Measurements from ENCODE around the gene OTUB2.

The OTUB2 gene

DNA sequence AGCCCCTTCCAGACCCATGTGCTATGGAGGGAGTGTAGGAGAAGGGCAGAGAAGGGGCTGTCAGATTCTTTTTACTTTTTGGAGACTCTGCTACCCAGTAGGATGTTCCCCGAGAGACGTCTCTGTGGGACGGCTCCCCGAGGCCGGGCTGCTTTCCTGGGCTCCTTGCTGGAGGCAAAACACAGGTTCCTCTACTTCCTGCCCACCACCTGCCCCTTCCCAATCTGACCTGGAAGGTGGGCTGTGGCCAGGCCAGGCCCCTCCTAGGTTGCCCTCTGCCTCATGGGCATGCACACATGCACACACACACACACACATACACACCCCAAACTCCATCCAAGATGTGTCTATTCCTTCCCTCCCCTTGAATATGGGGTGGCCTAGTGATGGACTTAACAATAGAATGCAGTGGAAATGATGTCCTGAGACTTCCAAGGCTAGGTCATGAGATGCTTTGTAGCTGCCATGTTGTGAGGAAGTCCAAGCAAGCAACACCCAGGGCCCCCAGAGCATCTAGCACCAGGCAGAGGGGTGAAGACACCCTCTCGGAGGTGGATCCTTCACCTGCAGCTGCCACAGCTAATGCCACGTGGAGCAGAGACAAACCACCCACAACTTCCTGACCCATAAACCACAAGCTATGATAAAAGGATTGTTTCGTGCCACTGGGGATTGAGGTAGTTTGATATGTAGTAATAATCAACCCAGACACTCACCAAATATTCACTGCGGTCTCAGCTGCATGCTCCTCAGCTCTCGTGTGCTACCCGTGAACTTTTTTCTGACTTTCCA lies 48.2 kb upstream of the OTUB2 start:
- peak; percentile 76 to 89 for DNase-seq (ENCODE audit: low read depth in 1 of 2, low spot score in 1 of 2)
- peak; percentile 23; the same call in 1 of the 2 replicates for TF ChIP-seq SPI1 (IDR thresholded peaks at IDR 0.05; ENCODE audit: borderline replicate concordance, low read depth)
- peak; percentile 100 for TF ChIP-seq POLR2AphosphoS5 (IDR thresholded peaks at IDR 0.05; ENCODE audit: low read depth)
- no peak; the same call in 1 of the 2 replicates for TF ChIP-seq GABPA (IDR thresholded peaks at IDR 0.05; ENCODE audit: low read depth)
- TF ChIP-seq, protein P1, sequence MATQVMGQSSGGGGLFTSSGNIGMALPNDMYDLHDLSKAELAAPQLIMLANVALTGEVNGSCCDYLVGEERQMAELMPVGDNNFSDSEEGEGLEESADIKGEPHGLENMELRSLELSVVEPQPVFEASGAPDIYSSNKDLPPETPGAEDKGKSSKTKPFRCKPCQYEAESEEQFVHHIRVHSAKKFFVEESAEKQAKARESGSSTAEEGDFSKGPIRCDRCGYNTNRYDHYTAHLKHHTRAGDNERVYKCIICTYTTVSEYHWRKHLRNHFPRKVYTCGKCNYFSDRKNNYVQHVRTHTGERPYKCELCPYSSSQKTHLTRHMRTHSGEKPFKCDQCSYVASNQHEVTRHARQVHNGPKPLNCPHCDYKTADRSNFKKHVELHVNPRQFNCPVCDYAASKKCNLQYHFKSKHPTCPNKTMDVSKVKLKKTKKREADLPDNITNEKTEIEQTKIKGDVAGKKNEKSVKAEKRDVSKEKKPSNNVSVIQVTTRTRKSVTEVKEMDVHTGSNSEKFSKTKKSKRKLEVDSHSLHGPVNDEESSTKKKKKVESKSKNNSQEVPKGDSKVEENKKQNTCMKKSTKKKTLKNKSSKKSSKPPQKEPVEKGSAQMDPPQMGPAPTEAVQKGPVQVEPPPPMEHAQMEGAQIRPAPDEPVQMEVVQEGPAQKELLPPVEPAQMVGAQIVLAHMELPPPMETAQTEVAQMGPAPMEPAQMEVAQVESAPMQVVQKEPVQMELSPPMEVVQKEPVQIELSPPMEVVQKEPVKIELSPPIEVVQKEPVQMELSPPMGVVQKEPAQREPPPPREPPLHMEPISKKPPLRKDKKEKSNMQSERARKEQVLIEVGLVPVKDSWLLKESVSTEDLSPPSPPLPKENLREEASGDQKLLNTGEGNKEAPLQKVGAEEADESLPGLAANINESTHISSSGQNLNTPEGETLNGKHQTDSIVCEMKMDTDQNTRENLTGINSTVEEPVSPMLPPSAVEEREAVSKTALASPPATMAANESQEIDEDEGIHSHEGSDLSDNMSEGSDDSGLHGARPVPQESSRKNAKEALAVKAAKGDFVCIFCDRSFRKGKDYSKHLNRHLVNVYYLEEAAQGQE (IDR thresholded peaks at IDR 0.05; ENCODE audit: insufficient replicate concordance, low read depth) = no peak
- Histone ChIP-seq H3K27ac (replicated peaks) (peak overlapping the region; percentile 36; the same call in 1 of the 2 replicates), H3K4me3 (replicated peaks; ENCODE audit: insufficient read depth, low read length) (no peak overlapping the region), H3K27me3 (ENCODE audit: insufficient read depth, poor library complexity, severe bottlenecking) (no peaks in the 10 kb centered on the region)

DNA sequence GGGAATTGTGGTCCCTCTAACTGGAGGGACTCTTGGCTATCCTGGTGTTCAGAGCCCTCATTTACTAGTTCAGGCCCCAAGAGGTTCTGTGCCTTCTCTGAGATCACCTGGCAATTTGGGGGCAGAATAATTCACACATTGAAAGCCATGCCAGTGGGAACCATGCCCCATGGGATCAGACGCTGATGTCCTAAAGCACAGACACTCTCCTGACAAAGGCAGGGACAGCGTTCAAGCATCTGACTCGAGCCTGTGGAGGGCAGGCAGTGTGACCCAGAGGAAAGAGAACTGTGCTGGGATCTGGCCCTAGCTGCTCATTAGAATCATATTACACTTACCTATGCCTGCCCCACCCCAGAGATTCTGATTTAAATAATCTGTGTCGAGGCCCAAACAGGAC lies 47.4 kb upstream of the OTUB2 start:
- Histone ChIP-seq H3K27me3 (ENCODE audit: insufficient read depth, poor library complexity, severe bottlenecking) (no peaks in the 10 kb centered on the region), H3K4me3 (replicated peaks; ENCODE audit: insufficient read depth, low read length) (no peak overlapping the region), H3K27ac (replicated peaks) (peak overlapping the region; percentile 36)
- DNase-seq (ENCODE audit: low read depth in 1 of 2, low spot score in 1 of 2) = no peak
- no peak for TF ChIP-seq POLR2AphosphoS5 (IDR thresholded peaks at IDR 0.05; ENCODE audit: low read depth)
- TF ChIP-seq, protein P2, sequence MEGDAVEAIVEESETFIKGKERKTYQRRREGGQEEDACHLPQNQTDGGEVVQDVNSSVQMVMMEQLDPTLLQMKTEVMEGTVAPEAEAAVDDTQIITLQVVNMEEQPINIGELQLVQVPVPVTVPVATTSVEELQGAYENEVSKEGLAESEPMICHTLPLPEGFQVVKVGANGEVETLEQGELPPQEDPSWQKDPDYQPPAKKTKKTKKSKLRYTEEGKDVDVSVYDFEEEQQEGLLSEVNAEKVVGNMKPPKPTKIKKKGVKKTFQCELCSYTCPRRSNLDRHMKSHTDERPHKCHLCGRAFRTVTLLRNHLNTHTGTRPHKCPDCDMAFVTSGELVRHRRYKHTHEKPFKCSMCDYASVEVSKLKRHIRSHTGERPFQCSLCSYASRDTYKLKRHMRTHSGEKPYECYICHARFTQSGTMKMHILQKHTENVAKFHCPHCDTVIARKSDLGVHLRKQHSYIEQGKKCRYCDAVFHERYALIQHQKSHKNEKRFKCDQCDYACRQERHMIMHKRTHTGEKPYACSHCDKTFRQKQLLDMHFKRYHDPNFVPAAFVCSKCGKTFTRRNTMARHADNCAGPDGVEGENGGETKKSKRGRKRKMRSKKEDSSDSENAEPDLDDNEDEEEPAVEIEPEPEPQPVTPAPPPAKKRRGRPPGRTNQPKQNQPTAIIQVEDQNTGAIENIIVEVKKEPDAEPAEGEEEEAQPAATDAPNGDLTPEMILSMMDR (IDR thresholded peaks at IDR 0.05; ENCODE audit: insufficient read depth, low read length) = no peak
- TF ChIP-seq SPI1 (IDR thresholded peaks at IDR 0.05; ENCODE audit: borderline replicate concordance, low read depth) = no peak

DNA sequence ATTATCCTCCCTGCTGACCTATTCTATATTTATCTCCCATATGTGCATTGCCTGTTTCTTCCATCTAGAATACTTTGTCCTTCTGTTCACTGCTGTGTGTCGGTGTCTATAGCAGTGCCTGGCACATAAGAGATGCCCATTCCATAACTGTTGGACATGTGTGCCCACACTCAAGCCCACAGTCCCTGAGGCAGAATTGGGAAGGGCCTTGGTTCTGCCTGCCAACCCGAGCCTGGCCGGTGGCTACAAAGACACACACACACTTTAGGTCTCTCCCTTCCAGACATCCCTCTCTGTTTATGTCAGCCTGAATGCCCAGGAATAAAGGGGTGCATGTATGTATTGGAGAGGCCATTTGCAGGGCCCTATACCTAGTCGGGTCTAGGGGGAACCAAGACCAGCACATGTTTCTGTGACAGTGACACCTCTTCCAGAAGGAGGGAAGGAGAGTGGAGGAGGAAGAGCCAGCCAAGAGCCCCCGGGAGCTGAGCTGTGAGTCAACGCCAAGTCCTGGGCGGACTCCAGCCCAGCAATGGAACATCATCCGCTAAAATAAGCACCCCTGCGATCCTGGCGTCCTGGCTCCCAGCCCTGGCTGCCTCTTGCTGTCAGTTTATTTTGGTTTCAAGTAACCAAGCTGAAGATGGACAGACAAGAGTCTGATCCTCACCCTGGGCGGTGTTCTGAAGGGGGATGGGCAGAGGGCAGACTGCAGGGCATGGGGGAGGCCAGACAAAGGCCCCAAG lies 45.5 kb upstream of the OTUB2 start:
- Histone ChIP-seq H3K27me3 (ENCODE audit: insufficient read depth, poor library complexity, severe bottlenecking) (no peaks in the 10 kb centered on the region), H3K4me3 (replicated peaks; ENCODE audit: insufficient read depth, low read length) (no peak overlapping the region), H3K27ac (replicated peaks) (no peak overlapping the region)
- no peak for TF ChIP-seq POLR2AphosphoS5 (IDR thresholded peaks at IDR 0.05; ENCODE audit: low read depth)
- TF ChIP-seq, protein P1 (IDR thresholded peaks at IDR 0.05; ENCODE audit: insufficient replicate concordance, low read depth) = no peak
- TF ChIP-seq SPI1 (IDR thresholded peaks at IDR 0.05; ENCODE audit: borderline replicate concordance, low read depth) = no peak
- TF ChIP-seq GABPA (IDR thresholded peaks at IDR 0.05; ENCODE audit: low read depth) = no peak
- DNase-seq (ENCODE audit: low read depth in 1 of 2, low spot score in 1 of 2) = no peak

DNA sequence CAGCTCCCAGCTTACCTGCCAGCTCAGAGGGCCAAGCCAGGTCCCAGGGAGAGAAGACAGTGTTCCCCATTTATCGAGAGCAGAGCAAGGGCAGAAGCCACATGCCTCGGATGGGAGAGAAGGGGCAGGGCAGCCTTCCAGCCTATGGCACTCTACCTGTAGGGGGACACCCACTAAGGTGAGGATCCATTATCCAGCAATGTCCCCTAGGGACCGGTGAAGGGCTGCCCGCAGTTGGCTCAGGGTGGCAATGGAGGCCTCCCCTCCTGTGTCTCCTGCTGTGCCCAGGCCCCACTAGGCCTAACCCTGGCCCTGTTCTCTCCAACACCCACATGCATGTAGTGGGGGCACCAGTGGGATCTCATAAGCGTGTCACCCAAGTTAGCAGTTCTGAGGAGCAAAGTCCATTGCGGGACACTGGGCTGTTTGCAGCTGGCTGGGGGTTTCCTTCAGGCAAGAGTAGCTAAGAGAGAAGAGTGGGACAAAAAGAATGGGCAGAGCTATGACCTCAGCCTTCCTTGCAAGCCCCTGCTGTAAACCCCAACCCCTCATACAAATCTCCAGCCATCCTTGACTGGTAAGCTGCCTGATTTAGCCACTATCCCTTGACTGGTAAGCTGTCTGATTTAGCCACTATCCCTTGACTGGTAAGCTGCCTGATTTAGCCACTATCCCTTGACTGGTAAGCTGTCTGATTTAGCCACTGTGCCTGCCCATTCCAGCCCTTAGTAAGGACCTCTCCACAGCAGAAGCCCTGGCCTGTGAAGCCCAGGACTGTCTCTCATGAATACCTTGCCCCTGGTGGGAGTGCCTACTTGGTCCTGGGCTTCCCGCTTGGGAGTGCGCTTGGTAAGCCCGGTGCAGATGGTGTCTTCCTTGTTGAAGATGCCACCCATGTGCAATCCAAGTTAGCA lies 44.6 kb upstream of the OTUB2 start:
- Histone ChIP-seq H3K4me3 (replicated peaks; ENCODE audit: insufficient read depth, low read length) (no peak overlapping the region), H3K27me3 (ENCODE audit: insufficient read depth, poor library complexity, severe bottlenecking) (no peaks in the 10 kb centered on the region), H3K27ac (replicated peaks) (no peak overlapping the region)
- no peak for TF ChIP-seq POLR2AphosphoS5 (IDR thresholded peaks at IDR 0.05; ENCODE audit: low read depth)
- TF ChIP-seq, protein P2 (IDR thresholded peaks at IDR 0.05; ENCODE audit: insufficient read depth, low read length) = no peak
- TF ChIP-seq, protein P1 (IDR thresholded peaks at IDR 0.05; ENCODE audit: insufficient replicate concordance, low read depth) = no peak
- TF ChIP-seq SPI1 (IDR thresholded peaks at IDR 0.05; ENCODE audit: borderline replicate concordance, low read depth) = no peak
- no peak for TF ChIP-seq GABPA (IDR thresholded peaks at IDR 0.05; ENCODE audit: low read depth)
- no peak for DNase-seq (ENCODE audit: low read depth in 1 of 2, low spot score in 1 of 2)
